HepG2 (cell line): ENCODE measurements around the gene IL17RC. TPM values are rescaled to one million over a fixed set of nuclear protein-coding genes. Genes with fewer than 3 reads are reported as not detected.

Experiments used
- FLYWCH1 ChIP-seq: sonication (generic); formaldehyde crosslinking; IDR thresholded peaks from 2 replicates; pipeline ENCODE4 v1.8.1; 2023; ENCODE audit warnings: mild to moderate bottlenecking, missing genetic modification reagents
- IRF2 ChIP-seq: IDR thresholded peaks from 2 replicates; pipeline ENCODE4 v1.6.1; 2018; ENCODE audit warnings: missing genetic modification reagents, missing compliant biosample characterization
- PLRG1 ChIP-seq: fragments of 450-650 bp; conservative IDR thresholded peaks from 2 replicates; pipeline ENCODE4 v1.6.1; 2016
- RARA ChIP-seq: IDR thresholded peaks from 2 replicates; pipeline ENCODE4 v1.6.1; 2016; ENCODE audit warnings: missing genetic modification reagents, missing compliant biosample characterization
- RORA ChIP-seq: sonication (generic); formaldehyde crosslinking; IDR thresholded peaks from 2 replicates; pipeline ENCODE4 v1.5.0; 2020; ENCODE audit warnings: mild to moderate bottlenecking, missing genetic modification reagents, moderate library complexity
- SNAI1 ChIP-seq: sonication (generic); formaldehyde crosslinking; IDR thresholded peaks from 2 replicates; pipeline ENCODE4 v1.5.0; 2020; ENCODE audit warnings: mild to moderate bottlenecking, missing genetic modification reagents, borderline replicate concordance
- THAP9 ChIP-seq: sonication (generic); formaldehyde crosslinking; IDR thresholded peaks from 2 replicates; pipeline ENCODE4; 2020; ENCODE audit warnings: missing genetic modification reagents, mild to moderate bottlenecking, borderline replicate concordance
- ZBTB26 ChIP-seq: IDR thresholded peaks from 2 replicates; pipeline ENCODE4 v1.6.1; 2016; ENCODE audit warnings: missing compliant biosample characterization, missing genetic modification reagents, borderline replicate concordance
- ZBTB38 ChIP-seq: sonication (generic); formaldehyde crosslinking; IDR thresholded peaks from 2 replicates; pipeline ENCODE4 v1.5.1; 2020; ENCODE audit warnings: mild to moderate bottlenecking, missing genetic modification reagents
- ZC3H13 ChIP-seq: sonication (generic); formaldehyde crosslinking; IDR thresholded peaks from 2 replicates; pipeline ENCODE4 v1.8.1; 2023; ENCODE audit warnings: mild to moderate bottlenecking, missing genetic modification reagents, moderate library complexity
- ZNF160 ChIP-seq: sonication (generic); formaldehyde crosslinking; IDR thresholded peaks from 2 replicates; pipeline ENCODE4 v1.8.0; 2022; ENCODE audit warnings: mild to moderate bottlenecking, inconsistent platforms, missing genetic modification reagents
- ZNF318 ChIP-seq: sonication (generic); formaldehyde crosslinking; IDR thresholded peaks from 2 replicates; pipeline ENCODE4 v1.4.0; 2020; ENCODE audit warnings: mild to moderate bottlenecking, missing genetic modification reagents
- ZNF567 ChIP-seq: sonication (generic); formaldehyde crosslinking; IDR thresholded peaks from 2 replicates; pipeline ENCODE4 v1.8.1; 2023; ENCODE audit warnings: mild to moderate bottlenecking, missing genetic modification reagents, borderline replicate concordance
- ZNF598 ChIP-seq: sonication (generic); formaldehyde crosslinking; IDR thresholded peaks from 2 replicates; pipeline ENCODE4 v1.5.1; 2020; ENCODE audit warnings: mild to moderate bottlenecking, missing genetic modification reagents, borderline replicate concordance
- ZNF781 ChIP-seq: sonication (generic); formaldehyde crosslinking; IDR thresholded peaks from 2 replicates; pipeline ENCODE4 v1.5.1; 2020; ENCODE audit warnings: borderline replicate concordance, mild to moderate bottlenecking, missing genetic modification reagents; ENCODE audit errors: not compliant biosample characterization
- polyA plus RNA-seq, 8 experiments: library from polyadenylated mRNA; depleted of rRNA in 3 of 8; stranded (reverse) in 7 of 8; unstranded in 1 of 8; fragments of >200 nt; fragmentation: Illumina TruSeq in 4 of 8; extraction: Trizol in 4 of 8; gene quantifications; 2 replicates each; pipeline versions ENCODE4 v1.2.1 to v1.2.3, GENCODE V29; 2011 to 2016; ENCODE audit warnings: low read depth in 4 of 8, missing spikeins in 1 of 8, mixed read lengths in 1 of 8; ENCODE audit not compliant: insufficient read depth in 1 of 8
- total RNA-seq, 5 experiments: library from RNA; depleted of rRNA; stranded (reverse); fragments of >200 nt; fragmentation: Illumina TruSeq; extraction: Trizol; gene quantifications; 2 replicates each; pipeline ENCODE4 v1.2.3, GENCODE V29; 2016; ENCODE audit warnings: low read depth in 1 of 5
- TF ChIP-seq, protein P1 (sequence below): sonication (generic); formaldehyde crosslinking; IDR thresholded peaks from 2 replicates; pipeline ENCODE4 v1.4.0; 2020; ENCODE audit warnings: mild to moderate bottlenecking, missing genetic modification reagents
- TF ChIP-seq, protein P2 (sequence below): sonication (generic); formaldehyde crosslinking; IDR thresholded peaks from 2 replicates; pipeline ENCODE4 v1.8.1; 2023; ENCODE audit warnings: mild to moderate bottlenecking, missing genetic modification reagents

Gene IL17RC
- total and polyA plus RNA-seq, 2 of the 13 experiments (the other 11 are each of a cell fraction or from before 2014, with no cell fraction given), result 20.7 to 24.0 TPM

GRCh38 chr3:9932535-9932842 is 15.6 kb downstream of the IL17RC start (continued):
- TF ChIP-seq, protein P1, sequence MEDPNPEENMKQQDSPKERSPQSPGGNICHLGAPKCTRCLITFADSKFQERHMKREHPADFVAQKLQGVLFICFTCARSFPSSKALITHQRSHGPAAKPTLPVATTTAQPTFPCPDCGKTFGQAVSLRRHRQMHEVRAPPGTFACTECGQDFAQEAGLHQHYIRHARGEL (CRISPR knock-in tag), result no peak
- TF ChIP-seq RARA (CRISPR knock-in tag) (no peak), FLYWCH1 (no peak), ZBTB38 (CRISPR knock-in tag) (peak; percentile 70; the same call in 1 of the 2 replicates), ZNF598 (CRISPR knock-in tag) (0 out of 2 replicates have a peak, but pooled peaks have one; percentile 55), ZNF781 (CRISPR knock-in tag) (no peak), ZNF567 (CRISPR knock-in tag) (no peak), IRF2 (CRISPR knock-in tag) (no peak), PLRG1 (no peak), ZC3H13 (CRISPR knock-in tag) (0 out of 2 replicates have a peak, but pooled peaks have one; percentile 11), ZBTB26 (peak; percentile 6; the same call in 1 of the 2 replicates), ZNF160 (CRISPR knock-in tag) (0 out of 2 replicates have a peak, but pooled peaks have one; percentile 0), RORA (CRISPR knock-in tag) (no peak), THAP9 (CRISPR knock-in tag) (no peak), ZNF318 (0 out of 2 replicates have a peak, but pooled peaks have one; percentile 0), SNAI1 (CRISPR knock-in tag) (no peak)
- TF ChIP-seq, protein P2, sequence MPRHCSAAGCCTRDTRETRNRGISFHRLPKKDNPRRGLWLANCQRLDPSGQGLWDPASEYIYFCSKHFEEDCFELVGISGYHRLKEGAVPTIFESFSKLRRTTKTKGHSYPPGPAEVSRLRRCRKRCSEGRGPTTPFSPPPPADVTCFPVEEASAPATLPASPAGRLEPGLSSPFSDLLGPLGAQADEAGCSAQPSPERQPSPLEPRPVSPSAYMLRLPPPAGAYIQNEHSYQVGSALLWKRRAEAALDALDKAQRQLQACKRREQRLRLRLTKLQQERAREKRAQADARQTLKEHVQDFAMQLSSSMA (CRISPR knock-in tag), result no peak
